Testis (tissue), 2 donors: ENCODE data around the gene SPAG4.

Source experiments
- POLR2A ChIP-seq: fragments of 450-650 bp; IDR thresholded peaks from one replicate; pipeline ENCODE4 v1.6.1; 2017; ENCODE audit warnings: antibody characterized with exemption, mild to moderate bottlenecking, moderate library complexity
- TF ChIP-seq, protein P1 (sequence below), 3 experiments: fragments of 450-650 bp in 2 of 3; fragments of 200-600 bp in 1 of 3; sonication (generic) in 1 of 3; IDR thresholded peaks; one replicate each; pipeline ENCODE4 v1.5.1; 2016 to 2019; ENCODE audit warnings: antibody characterized with exemption in 3 of 3, mild to moderate bottlenecking in 2 of 3, moderate library complexity in 1 of 3

DNA sequence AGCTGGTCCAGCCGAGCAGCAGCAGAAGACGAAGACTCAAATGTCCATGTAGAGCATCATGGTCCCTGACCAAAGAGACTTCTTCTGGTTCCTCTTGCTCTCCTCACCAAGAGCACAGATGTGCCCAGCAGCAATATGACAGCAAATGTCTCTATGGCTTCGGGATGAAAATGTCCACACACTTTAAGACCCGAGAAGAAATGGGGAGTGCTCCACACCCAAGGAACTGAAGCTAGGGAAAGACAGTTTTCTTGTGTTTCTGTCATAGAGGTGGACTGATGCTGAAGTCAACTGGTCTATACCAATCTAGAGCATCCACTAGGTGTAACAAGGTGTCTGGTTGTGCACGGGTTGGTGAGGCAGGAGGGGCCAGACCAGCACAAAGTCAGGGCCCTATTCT, 53.6 kb downstream of the SPAG4 start:
- TF ChIP-seq, protein P1, sequence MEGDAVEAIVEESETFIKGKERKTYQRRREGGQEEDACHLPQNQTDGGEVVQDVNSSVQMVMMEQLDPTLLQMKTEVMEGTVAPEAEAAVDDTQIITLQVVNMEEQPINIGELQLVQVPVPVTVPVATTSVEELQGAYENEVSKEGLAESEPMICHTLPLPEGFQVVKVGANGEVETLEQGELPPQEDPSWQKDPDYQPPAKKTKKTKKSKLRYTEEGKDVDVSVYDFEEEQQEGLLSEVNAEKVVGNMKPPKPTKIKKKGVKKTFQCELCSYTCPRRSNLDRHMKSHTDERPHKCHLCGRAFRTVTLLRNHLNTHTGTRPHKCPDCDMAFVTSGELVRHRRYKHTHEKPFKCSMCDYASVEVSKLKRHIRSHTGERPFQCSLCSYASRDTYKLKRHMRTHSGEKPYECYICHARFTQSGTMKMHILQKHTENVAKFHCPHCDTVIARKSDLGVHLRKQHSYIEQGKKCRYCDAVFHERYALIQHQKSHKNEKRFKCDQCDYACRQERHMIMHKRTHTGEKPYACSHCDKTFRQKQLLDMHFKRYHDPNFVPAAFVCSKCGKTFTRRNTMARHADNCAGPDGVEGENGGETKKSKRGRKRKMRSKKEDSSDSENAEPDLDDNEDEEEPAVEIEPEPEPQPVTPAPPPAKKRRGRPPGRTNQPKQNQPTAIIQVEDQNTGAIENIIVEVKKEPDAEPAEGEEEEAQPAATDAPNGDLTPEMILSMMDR (IDR thresholded peaks at IDR 0.05): no peak
- no peak for TF ChIP-seq POLR2A
